Measurements from ENCODE around the gene SDC3.

The SDC3 gene

DNA sequence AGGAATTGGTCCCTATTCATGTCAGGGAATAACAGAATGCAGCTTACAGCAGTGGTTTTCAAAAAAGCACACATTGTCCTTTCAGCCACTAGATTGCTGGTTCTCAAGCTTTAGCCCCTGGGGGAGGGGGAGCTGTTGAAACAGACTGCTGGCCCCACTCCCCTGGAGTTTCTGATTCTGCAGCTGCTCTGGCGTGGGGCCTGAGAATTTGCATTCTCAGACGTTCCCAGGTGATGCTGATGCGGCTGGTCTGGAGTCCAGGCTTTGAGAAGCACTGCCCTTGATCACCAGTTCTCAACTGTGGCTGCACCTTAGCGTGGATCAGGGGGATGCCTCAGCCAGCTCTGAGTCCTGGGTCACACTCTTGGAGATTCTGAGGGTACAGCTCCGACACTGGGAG is 88.3 kb downstream of the SDC3 start:
- no peak for TF ChIP-seq CTCF (IDR thresholded peaks at IDR 0.05; ENCODE audit: control insufficient read depth, insufficient read depth, low read depth, low read length, missing control alignments)
- no peak for DNase-seq (ENCODE audit: low read depth)
- no peak overlapping the region for H3K4me3 ChIP-seq (ENCODE audit: control insufficient read depth, low read depth, low read length)

Measured in AG09309 (cell line).